Stimulated activated CD4-positive, alpha-beta T cell treated with anti-CD3 and anti-CD28 coated beads, Interleukin-1b, Interleukin-23, amount 100 ng/mL, for 48 hours (primary cell): Measurements from ENCODE around the gene ITGB3BP.
A peak's percentile ranks its signal among the peaks of the same experiment; 100 is the strongest.
"Not testable (repeated sequence)": the region's sequence is repeated elsewhere in the genome, so short reads cannot be mapped to it uniquely, and the experiment has no call there.

ENCODE experiments used
- DNase-seq: peaks from one replicate; pipeline ENCODE4 v3.0.0-alpha.2; 2020

The ITGB3BP gene

GRCh38 chr1:63522891-63523728 lies at the start of gene ITGB3BP, which contains the start of gene EFCAB7:
Gene ITGB3BP (minus strand): TSS chr1:63523225. CDS start chr1:63523133, 92 bp downstream.
Gene EFCAB7 (plus strand): TSS chr1:63523525. CDS start chr1:63525573, 2,048 bp downstream.
- peak; percentile 86 for DNase-seq

- not testable (repeated sequence) for DNase-seq
Observed at GRCh38 chr1:63572686-63573085, 49.7 kb upstream of the ITGB3BP start.

- DNase-seq: no peak
Observed at GRCh38 chr1:63569640-63570316, 46.8 kb upstream of the ITGB3BP start.

- no peak for DNase-seq
Observed at GRCh38 chr1:63569068-63569467, 46.0 kb upstream of the ITGB3BP start.

GRCh38 chr1:63563745-63564144 lies 40.7 kb upstream of the ITGB3BP start:
- DNase-seq: no peak

- no peak for DNase-seq
Observed at GRCh38 chr1:63559357-63559756, 36.3 kb upstream of the ITGB3BP start.

GRCh38 chr1:63557365-63557987 lies 34.5 kb upstream of the ITGB3BP start:
- DNase-seq: peak; percentile 8

- DNase-seq: no peak
Observed at GRCh38 chr1:63555480-63555879, 32.5 kb upstream of the ITGB3BP start.

- DNase-seq: no peak
Observed at GRCh38 chr1:63548877-63549276, 25.9 kb upstream of the ITGB3BP start.

- DNase-seq: no peak
Observed at GRCh38 chr1:63548303-63548702, 25.3 kb upstream of the ITGB3BP start.

- DNase-seq: no peak
Observed at GRCh38 chr1:63547621-63548294, 24.7 kb upstream of the ITGB3BP start.

- no peak for DNase-seq
Observed at GRCh38 chr1:63545780-63546179, 22.8 kb upstream of the ITGB3BP start.

GRCh38 chr1:63537940-63538339 lies 14.9 kb upstream of the ITGB3BP start:
- DNase-seq: no peak

GRCh38 chr1:63537006-63537405 lies 14.0 kb upstream of the ITGB3BP start:
- DNase-seq: no peak

GRCh38 chr1:63534406-63534805 lies 11.4 kb upstream of the ITGB3BP start:
- no peak for DNase-seq

- no peak for DNase-seq
Observed at GRCh38 chr1:63533931-63534330, 10.9 kb upstream of the ITGB3BP start.

- DNase-seq: no peak
Observed at GRCh38 chr1:63532727-63533126, 9.7 kb upstream of the ITGB3BP start.

GRCh38 chr1:63524201-63524600 lies 1.2 kb upstream of the ITGB3BP start:
- no peak for DNase-seq

- no peak for DNase-seq
Observed at GRCh38 chr1:63523738-63524137, 713 bp upstream of the ITGB3BP start.

- no peak for DNase-seq
Observed at GRCh38 chr1:63516629-63517028, 6.4 kb downstream of the ITGB3BP start.

GRCh38 chr1:63512584-63512983 lies 10.4 kb downstream of the ITGB3BP start:
- DNase-seq: no peak

- no peak for DNase-seq
Observed at GRCh38 chr1:63509718-63510117, 13.3 kb downstream of the ITGB3BP start.

- no peak for DNase-seq
Observed at GRCh38 chr1:63506782-63507181, 16.2 kb downstream of the ITGB3BP start.
